Fibroblast of mammary gland (primary cell): ENCODE measurements around the gene LPIN1.
A peak's percentile ranks its signal among the peaks of the same experiment; 100 is the strongest.

Experiments
- DNase-seq: peaks from one replicate; pipeline ENCODE4 v3.0.0-alpha.2; 2010; ENCODE audit warnings: low read depth
- H3K4me3 ChIP-seq: 2 replicates; pipeline ENCODE4 v1.5.1; 2011; ENCODE audit warnings: low read depth, mild to moderate bottlenecking, low read length, moderate library complexity; ENCODE audit not compliant: control insufficient read depth
- CTCF ChIP-seq: conservative IDR thresholded peaks from 2 replicates; pipeline ENCODE4 v1.5.1; 2011; ENCODE audit warnings: low read depth, low read length, inconsistent platforms; ENCODE audit not compliant: control insufficient read depth, insufficient read depth

The LPIN1 gene

GRCh38 chr2:11873356-11874154 lies 127.1 kb downstream of the LPIN1 start:
- no peak overlapping the region for H3K4me3 ChIP-seq
- peak; percentile 58 for DNase-seq
- TF ChIP-seq CTCF: no peak

- no peak overlapping the region for H3K4me3 ChIP-seq
- no peak for TF ChIP-seq CTCF
- no peak for DNase-seq
Observed at GRCh38 chr2:11874861-11875260, 128.4 kb downstream of the LPIN1 start.

- no peak overlapping the region for H3K4me3 ChIP-seq
- no peak for DNase-seq
- no peak for TF ChIP-seq CTCF
Observed at GRCh38 chr2:11875481-11875880, 129.0 kb downstream of the LPIN1 start.

GRCh38 chr2:11876436-11876835 lies 130.0 kb downstream of the LPIN1 start:
- no peak for DNase-seq

GRCh38 chr2:11876889-11877288 lies 130.5 kb downstream of the LPIN1 start:
- DNase-seq: no peak
- TF ChIP-seq CTCF: no peak
- no peak overlapping the region for H3K4me3 ChIP-seq

More at GRCh38 chr2:11876436-11876835, 130.0 kb downstream of the LPIN1 start:
- TF ChIP-seq CTCF: no peak
- H3K4me3 ChIP-seq: no peak overlapping the region
